ENCODE results near the gene MATN3.

- TF ChIP-seq, protein P1, sequence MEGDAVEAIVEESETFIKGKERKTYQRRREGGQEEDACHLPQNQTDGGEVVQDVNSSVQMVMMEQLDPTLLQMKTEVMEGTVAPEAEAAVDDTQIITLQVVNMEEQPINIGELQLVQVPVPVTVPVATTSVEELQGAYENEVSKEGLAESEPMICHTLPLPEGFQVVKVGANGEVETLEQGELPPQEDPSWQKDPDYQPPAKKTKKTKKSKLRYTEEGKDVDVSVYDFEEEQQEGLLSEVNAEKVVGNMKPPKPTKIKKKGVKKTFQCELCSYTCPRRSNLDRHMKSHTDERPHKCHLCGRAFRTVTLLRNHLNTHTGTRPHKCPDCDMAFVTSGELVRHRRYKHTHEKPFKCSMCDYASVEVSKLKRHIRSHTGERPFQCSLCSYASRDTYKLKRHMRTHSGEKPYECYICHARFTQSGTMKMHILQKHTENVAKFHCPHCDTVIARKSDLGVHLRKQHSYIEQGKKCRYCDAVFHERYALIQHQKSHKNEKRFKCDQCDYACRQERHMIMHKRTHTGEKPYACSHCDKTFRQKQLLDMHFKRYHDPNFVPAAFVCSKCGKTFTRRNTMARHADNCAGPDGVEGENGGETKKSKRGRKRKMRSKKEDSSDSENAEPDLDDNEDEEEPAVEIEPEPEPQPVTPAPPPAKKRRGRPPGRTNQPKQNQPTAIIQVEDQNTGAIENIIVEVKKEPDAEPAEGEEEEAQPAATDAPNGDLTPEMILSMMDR (conservative IDR thresholded peaks at IDR 0.05) = no peak
- TF ChIP-seq ZFX (IDR thresholded peaks at IDR 0.05) = no peak
These were observed 25.2 kb upstream of the MATN3 start for GRCh38 chr2:20037660-20038059.
